Daoy (cell line): Measurements from ENCODE around the gene FAM72C. TPM values are rescaled to one million over a fixed set of nuclear protein-coding genes. Genes with fewer than 3 reads are reported as not detected.
"Not testable (repeated sequence)": the region's sequence is repeated elsewhere in the genome, so short reads cannot be mapped to it uniquely, and the experiment has no call there.

ENCODE experiments used
- DNase-seq: peaks from one replicate; pipeline ENCODE4 v3.0.0-alpha.2; 2015; ENCODE audit warnings: low read depth
- total RNA-seq: library from RNA; depleted of rRNA; stranded (reverse); fragments of >200 nt; shearing (Covaris generic); gene quantifications from 2 replicates; pipeline ENCODE4 v1.2.3, GENCODE V29; 2014; rRNA removed

Gene FAM72C
- total RNA-seq, result 0.48 and 3.4 TPM in 2 replicates

GRCh38 chr1:143971924-143972700 is at the start of gene FAM72C:
TSS of gene FAM72C (minus strand) at chr1:143971986. CDS start at chr1:143971141, 845 bp downstream.
- DNase-seq, result not testable (repeated sequence)

GRCh38 chr1:144020001-144020738 is 48.4 kb upstream of the FAM72C start:
- DNase-seq, result not testable (repeated sequence)

GRCh38 chr1:144019101-144019500 is 47.3 kb upstream of the FAM72C start:
- DNase-seq, result not testable (repeated sequence)

DNA sequence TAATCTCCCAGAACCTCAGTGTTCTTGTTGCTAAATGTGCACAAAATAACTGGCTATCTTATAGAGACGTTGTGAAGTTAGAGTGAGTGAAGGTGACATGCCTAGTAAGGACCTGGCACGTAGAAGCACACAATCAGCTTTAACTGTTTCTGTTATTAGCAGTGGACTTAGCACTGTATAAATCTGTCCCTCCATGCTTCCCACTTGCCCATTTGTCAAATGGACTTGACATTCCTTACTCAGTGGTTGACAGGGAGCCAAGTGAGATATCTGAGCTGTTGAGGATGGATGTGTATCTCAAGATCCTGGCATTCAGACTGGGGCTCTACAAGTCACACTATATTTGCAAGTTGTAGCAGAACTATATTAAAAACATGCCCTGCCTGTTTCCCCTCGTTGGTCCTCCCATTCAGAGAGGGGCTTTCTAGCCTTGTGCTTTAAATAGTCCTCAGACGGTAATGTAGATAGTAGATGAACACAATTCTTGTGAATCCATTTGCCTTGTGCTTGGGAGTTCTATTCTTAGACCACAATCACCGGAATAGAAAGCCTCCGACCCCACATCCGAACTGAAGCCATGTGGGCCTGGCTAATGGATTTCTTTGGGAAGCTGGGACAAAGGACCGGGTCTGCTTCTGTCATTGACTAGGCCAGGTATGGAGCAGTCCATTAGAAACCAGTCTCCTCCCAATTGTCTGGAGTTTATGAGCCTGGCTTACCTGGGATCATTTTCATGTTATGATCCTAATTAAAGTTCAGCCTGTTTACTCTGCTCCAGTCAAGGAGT is 43.6 kb upstream of the FAM72C start:
- not testable (repeated sequence) for DNase-seq

GRCh38 chr1:144014528-144014927 is 42.7 kb upstream of the FAM72C start:
- not testable (repeated sequence) for DNase-seq

GRCh38 chr1:144014121-144014520 is 42.3 kb upstream of the FAM72C start:
- not testable (repeated sequence) for DNase-seq

DNA sequence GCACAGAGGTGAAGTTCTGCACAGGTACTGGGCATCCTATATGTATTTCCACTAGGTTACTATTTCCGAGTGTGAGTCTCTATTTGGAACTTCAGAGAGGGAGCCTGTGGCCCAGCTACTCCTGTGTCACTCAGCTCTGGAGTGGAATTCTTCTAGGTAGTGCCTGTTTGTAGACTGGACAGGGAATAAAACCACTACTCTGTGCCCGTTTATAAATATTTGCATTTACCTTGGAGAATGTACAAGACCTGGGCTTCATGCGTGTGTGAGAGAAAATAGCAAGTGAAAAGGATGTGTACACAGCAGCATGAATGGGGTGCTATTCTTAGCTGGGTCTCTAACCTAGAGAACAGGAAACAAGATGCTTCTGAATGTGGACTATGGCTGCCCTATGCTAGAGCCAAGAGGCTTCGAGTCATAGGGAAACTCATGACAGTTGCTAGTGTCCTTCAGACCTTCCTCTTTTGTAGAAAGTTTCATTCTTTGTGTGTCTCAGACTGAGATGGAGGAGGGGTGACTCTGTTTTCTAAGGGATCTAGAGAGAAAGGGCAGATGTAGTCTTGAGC is 40.5 kb upstream of the FAM72C start:
- DNase-seq, result not testable (repeated sequence)

GRCh38 chr1:144009410-144009809 is 37.6 kb upstream of the FAM72C start:
- DNase-seq, result not testable (repeated sequence)

DNA sequence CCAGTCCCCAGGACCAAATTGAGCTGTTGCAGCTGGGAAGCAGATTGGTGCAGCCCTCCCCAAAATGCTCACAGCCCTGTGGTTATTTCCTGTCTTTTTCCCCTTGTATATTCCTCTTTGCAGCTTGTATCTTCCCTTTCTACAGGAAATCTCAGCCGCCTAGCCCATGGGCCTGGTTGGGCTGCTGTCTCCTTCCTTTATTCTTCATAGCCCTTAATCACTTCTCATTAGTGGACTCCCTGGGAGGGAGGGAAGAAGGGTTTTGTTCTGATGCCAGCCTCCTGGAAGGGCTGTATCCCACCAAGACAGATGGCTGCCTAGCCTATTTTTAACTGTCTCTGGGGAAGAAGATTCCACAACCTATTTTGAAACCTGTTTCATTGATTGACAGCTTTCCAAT is 32.5 kb upstream of the FAM72C start:
- not testable (repeated sequence) for DNase-seq

GRCh38 chr1:144003306-144004029 is 31.7 kb upstream of the FAM72C start:
- not testable (repeated sequence) for DNase-seq

DNA sequence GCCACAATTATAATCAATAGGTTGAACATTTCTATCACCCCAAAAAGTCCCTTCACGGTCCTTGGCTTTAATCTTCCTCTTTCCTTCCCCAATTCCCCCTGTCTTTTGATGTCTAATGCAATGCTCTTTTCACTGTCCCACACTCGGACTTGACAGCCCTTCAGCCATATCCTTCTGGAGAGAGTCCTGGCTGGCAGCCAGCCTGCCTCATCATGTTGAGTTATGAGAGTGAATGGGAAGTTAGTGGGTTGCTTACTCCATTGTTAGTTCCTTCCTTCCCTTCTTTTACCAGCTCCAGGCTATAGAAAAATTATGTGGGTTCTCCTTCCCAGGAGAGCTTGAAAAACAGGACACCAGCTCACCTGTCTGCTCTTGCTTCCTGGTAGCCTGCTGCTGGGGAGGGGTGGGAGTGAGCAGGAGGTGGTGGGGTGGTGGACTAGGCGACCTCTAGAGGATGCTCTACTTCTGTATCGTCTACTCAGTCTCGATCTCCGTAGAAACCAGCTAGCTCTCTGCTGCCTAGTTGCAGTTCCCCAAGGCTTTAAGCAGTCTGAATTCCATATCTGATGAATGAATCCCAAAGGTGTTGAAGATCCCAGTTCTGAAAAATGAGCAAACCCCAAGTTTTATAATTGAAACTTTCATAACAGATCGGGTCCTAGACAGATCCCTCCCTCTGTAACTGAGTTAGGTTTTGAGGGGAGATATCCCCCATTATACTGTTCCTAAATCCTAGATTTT is 30.5 kb upstream of the FAM72C start:
- not testable (repeated sequence) for DNase-seq

GRCh38 chr1:144001077-144001476 is 29.3 kb upstream of the FAM72C start:
- not testable (repeated sequence) for DNase-seq

- DNase-seq, result not testable (repeated sequence)
These were observed 24.2 kb upstream of the FAM72C start for GRCh38 chr1:143996020-143996419.

DNA sequence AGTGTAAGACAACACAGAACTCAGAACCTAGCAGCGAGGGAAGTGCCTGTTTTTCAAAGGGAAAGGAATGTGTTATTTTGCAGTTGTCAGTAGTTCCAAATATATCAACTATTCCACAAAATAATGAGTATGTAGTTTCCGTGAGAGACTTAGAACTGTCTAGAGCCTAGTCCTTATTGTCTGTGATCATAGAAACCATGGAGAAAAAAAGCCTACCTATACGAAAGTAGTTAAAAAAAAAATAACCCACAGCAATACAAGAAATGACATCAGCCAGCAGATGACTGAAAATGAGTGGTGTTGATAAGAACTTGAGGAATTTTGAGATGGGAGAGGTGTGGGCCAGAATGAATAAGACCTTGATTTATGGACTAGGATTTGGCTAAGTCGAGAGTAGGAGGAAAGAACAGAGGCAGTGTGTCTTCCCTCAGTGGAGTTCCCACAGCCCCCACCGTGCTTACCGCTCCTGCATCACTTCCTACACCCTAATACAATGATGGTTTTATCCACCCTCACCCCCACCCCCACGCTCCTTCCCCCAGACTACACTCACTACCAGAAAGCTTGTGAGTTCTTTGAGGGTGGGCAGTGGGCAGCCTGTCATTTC is 21.6 kb upstream of the FAM72C start:
- DNase-seq, result not testable (repeated sequence)

DNA sequence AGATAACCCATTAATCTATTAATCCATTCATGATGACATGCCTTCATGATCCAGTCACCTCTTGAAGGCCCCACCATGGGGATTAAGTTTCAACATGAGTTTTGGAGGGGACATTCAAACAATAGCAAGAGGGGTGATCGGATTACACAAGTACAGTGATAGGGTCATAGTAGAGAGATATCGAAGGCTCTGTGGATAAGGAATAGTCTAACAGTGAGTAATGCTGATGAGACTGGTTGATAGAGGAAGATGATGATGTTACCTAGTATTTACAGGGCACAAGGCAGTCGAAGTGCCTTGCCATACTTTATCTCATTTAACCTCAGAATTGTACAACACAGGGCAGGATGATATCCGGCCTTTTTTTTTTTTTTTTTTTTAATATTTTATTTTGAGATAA is 18.9 kb upstream of the FAM72C start:
- not testable (repeated sequence) for DNase-seq

GRCh38 chr1:143989719-143990118 is 17.9 kb upstream of the FAM72C start:
- DNase-seq, result not testable (repeated sequence)

DNA sequence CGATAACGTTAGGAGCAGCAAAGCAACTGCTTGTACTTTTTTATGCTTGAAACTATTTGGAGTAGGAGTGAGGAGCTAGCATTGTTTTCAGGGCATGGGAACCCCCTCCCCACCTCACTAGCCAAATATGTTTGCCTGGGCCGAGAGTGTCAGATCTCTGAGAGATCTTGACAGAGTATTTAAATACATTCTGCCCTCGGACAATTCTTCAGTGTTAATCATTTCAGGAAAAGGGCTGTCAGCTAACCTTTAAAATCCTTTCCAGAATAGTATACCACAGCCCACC is 17.6 kb upstream of the FAM72C start:
- not testable (repeated sequence) for DNase-seq

DNA sequence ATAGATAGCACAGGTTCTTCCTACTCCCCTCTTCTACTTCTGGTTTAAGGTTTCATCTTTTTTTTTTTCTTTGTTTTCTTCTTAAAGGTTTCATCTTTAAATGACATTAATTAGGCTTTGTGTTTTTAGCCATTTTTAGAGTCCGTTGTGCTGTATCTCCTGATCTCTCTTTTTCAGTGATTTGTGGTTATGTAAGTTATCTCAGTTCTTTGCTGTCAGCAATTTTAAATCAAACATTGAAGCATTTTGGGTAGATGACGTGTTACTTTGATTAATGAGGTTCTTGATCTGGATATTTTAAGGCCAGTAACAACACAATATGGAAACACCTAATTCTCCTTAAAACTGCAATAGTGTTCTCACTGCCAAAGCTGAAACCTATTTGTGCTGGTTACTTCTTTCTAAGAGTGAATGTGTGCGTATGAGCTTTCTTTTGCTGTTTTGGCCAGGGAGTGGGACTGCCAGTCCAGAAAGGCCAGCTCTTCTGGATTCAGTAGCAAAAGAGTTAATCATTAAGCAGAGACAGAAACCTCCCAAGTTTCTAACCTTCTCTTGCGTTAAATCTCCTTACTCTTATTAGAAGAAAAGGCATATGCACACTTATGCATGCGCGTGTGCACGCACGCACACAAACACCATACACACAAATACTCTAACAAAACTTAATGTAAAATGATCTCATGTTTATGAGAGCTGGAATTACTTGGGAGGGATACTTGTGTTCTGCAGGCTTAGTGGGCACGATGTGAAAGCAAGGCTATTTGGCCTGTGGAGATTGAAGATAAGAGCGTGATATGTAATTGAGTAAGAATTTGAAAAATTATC is 17.0 kb upstream of the FAM72C start:
- not testable (repeated sequence) for DNase-seq

- DNase-seq, result not testable (repeated sequence)
These were observed 16.1 kb upstream of the FAM72C start for GRCh38 chr1:143987868-143988267.
